ENCODE data around the gene KIRREL2. TPM values are rescaled to one million over a fixed set of nuclear protein-coding genes. Genes with fewer than 3 reads are reported as not detected.
A peak's percentile ranks its signal among the peaks of the same experiment; 100 is the strongest.
"Not testable (repeated sequence)": the region's sequence is repeated elsewhere in the genome, so short reads cannot be mapped to it uniquely, and the experiment has no call there.

KIRREL2 gene
- total RNA-seq, 1 donor from 2014 or later = 2.1 TPM

GRCh38 chr19:35870124-35870736 lies 13.5 kb downstream of the KIRREL2 start:
- Mint-ChIP-seq H3K27ac (peak overlapping the region; percentile 56), H3K27me3 (peaks cover 25% of the 10 kb centered on the region), H3K4me3 (peak overlapping the region; percentile 94), H3K4me1 (peaks cover 18% of the 10 kb centered on the region)
- intact Hi-C loops (cut with micrococcal nuclease) = loop anchor here (1.0 kb wide), 1 partner anchor 30 kb away; the partner anchor contains the start of gene NFKBID
- H3K9me3 Mint-ChIP-seq; DNase-seq; H3K36me3 Mint-ChIP-seq (ENCODE audit: low read depth): not testable (repeated sequence)

- Mint-ChIP-seq H3K27ac (no peak overlapping the region), H3K9me3 (no peaks in the 10 kb centered on the region), H3K36me3 (ENCODE audit: low read depth) (peaks cover 2% of the 10 kb centered on the region), H3K4me1 (peaks cover 18% of the 10 kb centered on the region), H3K4me3 (no peak overlapping the region), H3K27me3 (peaks cover 24% of the 10 kb centered on the region)
- no peak for DNase-seq
- intact Hi-C loops (cut with micrococcal nuclease) = loop anchor here (1.0 kb wide), 1 partner anchor 30 kb away; the partner anchor contains the start of gene NFKBID
Observed at GRCh38 chr19:35870798-35871197, 14.1 kb downstream of the KIRREL2 start.

- Mint-ChIP-seq H3K4me3 (no peak overlapping the region), H3K27me3 (peaks cover 19% of the 10 kb centered on the region), H3K27ac (no peak overlapping the region), H3K36me3 (ENCODE audit: low read depth) (peaks cover 2% of the 10 kb centered on the region), H3K9me3 (no peaks in the 10 kb centered on the region), H3K4me1 (peaks cover 18% of the 10 kb centered on the region)
- no peak for DNase-seq
- intact Hi-C loops (cut with micrococcal nuclease) = no loop called here
Observed at GRCh38 chr19:35871611-35872010, 14.9 kb downstream of the KIRREL2 start.

- Mint-ChIP-seq H3K4me1 (peaks cover 18% of the 10 kb centered on the region), H3K9me3 (no peaks in the 10 kb centered on the region), H3K27ac (no peak overlapping the region), H3K36me3 (ENCODE audit: low read depth) (peaks cover 2% of the 10 kb centered on the region), H3K27me3 (peaks cover 17% of the 10 kb centered on the region), H3K4me3 (no peak overlapping the region)
- intact Hi-C loops (cut with micrococcal nuclease) = no loop called here
- DNase-seq = no peak
Observed at GRCh38 chr19:35872180-35872579, 15.5 kb downstream of the KIRREL2 start.

- H3K36me3 Mint-ChIP-seq (ENCODE audit: low read depth) = peaks cover 2% of the 10 kb centered on the region
- H3K4me1 Mint-ChIP-seq = peaks cover 8% of the 10 kb centered on the region
- DNase-seq = no peak
- H3K27me3 Mint-ChIP-seq = peaks cover 7% of the 10 kb centered on the region
- intact Hi-C loops (cut with micrococcal nuclease) = no loop called here
- H3K9me3 Mint-ChIP-seq = no peaks in the 10 kb centered on the region
- no peak overlapping the region for H3K4me3 Mint-ChIP-seq
- H3K27ac Mint-ChIP-seq = no peak overlapping the region
Observed at GRCh38 chr19:35874392-35874930, 17.8 kb downstream of the KIRREL2 start.

- Mint-ChIP-seq H3K27ac (no peak overlapping the region), H3K27me3 (peaks cover 8% of the 10 kb centered on the region), H3K4me1 (peaks cover 10% of the 10 kb centered on the region), H3K36me3 (ENCODE audit: low read depth) (no peaks in the 10 kb centered on the region), H3K4me3 (no peak overlapping the region), H3K9me3 (no peaks in the 10 kb centered on the region)
- intact Hi-C loops (cut with micrococcal nuclease) = no loop called here
- DNase-seq = no peak
Observed at GRCh38 chr19:35879068-35879467, 22.4 kb downstream of the KIRREL2 start.

- Mint-ChIP-seq H3K4me1 (peaks cover 10% of the 10 kb centered on the region), H3K9me3 (no peaks in the 10 kb centered on the region), H3K27ac (no peak overlapping the region), H3K27me3 (peaks cover 8% of the 10 kb centered on the region), H3K36me3 (ENCODE audit: low read depth) (no peaks in the 10 kb centered on the region), H3K4me3 (no peak overlapping the region)
- DNase-seq = peak; percentile 96
- intact Hi-C loops (cut with micrococcal nuclease) = no loop called here
Observed at GRCh38 chr19:35879770-35880317, 23.1 kb downstream of the KIRREL2 start.

- Mint-ChIP-seq H3K4me1 (peaks cover 10% of the 10 kb centered on the region), H3K9me3 (no peaks in the 10 kb centered on the region), H3K4me3 (no peak overlapping the region), H3K27ac (no peak overlapping the region), H3K36me3 (ENCODE audit: low read depth) (peaks cover 14% of the 10 kb centered on the region), H3K27me3 (peaks cover 8% of the 10 kb centered on the region)
- DNase-seq = peak; percentile 87
- intact Hi-C loops (cut with micrococcal nuclease) = loop anchor here (1.0 to 2.0 kb wide), 4 partner anchors 17 to 189 kb away; partner anchors contain the start of gene LRFN3
Observed at GRCh38 chr19:35882114-35882832, 25.6 kb downstream of the KIRREL2 start.

- H3K36me3 Mint-ChIP-seq (ENCODE audit: low read depth) = peaks cover 27% of the 10 kb centered on the region
- H3K27ac Mint-ChIP-seq = no peak overlapping the region
- peaks cover 12% of the 10 kb centered on the region for H3K4me1 Mint-ChIP-seq
- H3K9me3 Mint-ChIP-seq = no peaks in the 10 kb centered on the region
- intact Hi-C loops (cut with micrococcal nuclease) = loop anchor here (2.0 kb wide), 1 partner anchor 15 kb away; no protein-coding TSS in a partner anchor
- peaks cover 5% of the 10 kb centered on the region for H3K27me3 Mint-ChIP-seq
- no peak overlapping the region for H3K4me3 Mint-ChIP-seq
- DNase-seq = no peak
Observed at GRCh38 chr19:35883882-35884281, 27.2 kb downstream of the KIRREL2 start.

GRCh38 chr19:35885225-35885738 lies 28.6 kb downstream of the KIRREL2 start:
- Mint-ChIP-seq H3K27ac (no peak overlapping the region), H3K27me3 (no peaks in the 10 kb centered on the region), H3K4me3 (no peak overlapping the region), H3K36me3 (ENCODE audit: low read depth) (peaks cover 37% of the 10 kb centered on the region), H3K9me3 (no peaks in the 10 kb centered on the region), H3K4me1 (peaks cover 13% of the 10 kb centered on the region)
- intact Hi-C loops (cut with micrococcal nuclease) = no loop called here
- no peak for DNase-seq

- DNase-seq = no peak
- Mint-ChIP-seq H3K4me3 (no peak overlapping the region), H3K9me3 (no peaks in the 10 kb centered on the region), H3K27ac (no peak overlapping the region), H3K36me3 (ENCODE audit: low read depth) (peaks cover 42% of the 10 kb centered on the region), H3K27me3 (no peaks in the 10 kb centered on the region), H3K4me1 (peaks cover 15% of the 10 kb centered on the region)
- intact Hi-C loops (cut with micrococcal nuclease) = no loop called here
Observed at GRCh38 chr19:35885904-35886303, 29.2 kb downstream of the KIRREL2 start.

- no peak overlapping the region for H3K4me3 Mint-ChIP-seq
- H3K9me3 Mint-ChIP-seq = no peaks in the 10 kb centered on the region
- intact Hi-C loops (cut with micrococcal nuclease) = no loop called here
- no peak overlapping the region for H3K27ac Mint-ChIP-seq
- H3K4me1 Mint-ChIP-seq = peaks cover 16% of the 10 kb centered on the region
- DNase-seq = no peak
- H3K27me3 Mint-ChIP-seq = no peaks in the 10 kb centered on the region
- H3K36me3 Mint-ChIP-seq (ENCODE audit: low read depth) = peaks cover 49% of the 10 kb centered on the region
Observed at GRCh38 chr19:35887197-35887596, 30.5 kb downstream of the KIRREL2 start.

GRCh38 chr19:35888398-35888797 lies 31.7 kb downstream of the KIRREL2 start:
- intact Hi-C loops (cut with micrococcal nuclease) = no loop called here
- H3K9me3 Mint-ChIP-seq = no peaks in the 10 kb centered on the region
- H3K36me3 Mint-ChIP-seq (ENCODE audit: low read depth) = peaks cover 59% of the 10 kb centered on the region
- no peak overlapping the region for H3K4me3 Mint-ChIP-seq
- H3K27ac Mint-ChIP-seq = no peak overlapping the region
- H3K27me3 Mint-ChIP-seq = no peaks in the 10 kb centered on the region
- no peak for DNase-seq
- H3K4me1 Mint-ChIP-seq = peaks cover 18% of the 10 kb centered on the region

Data from activated CD4-positive, alpha-beta T cell treated with anti-CD3 and anti-CD28 coated beads, Interleukin-2, amount 10 ng/mL, durations not matched to agents 24 days and 14 days (primary cell).